Heart right ventricle (tissue), 16 donors: ENCODE data around the gene DSPP. TPM values are rescaled to one million over a fixed set of nuclear protein-coding genes. Genes with fewer than 3 reads are reported as not detected.

ENCODE experiments used
- ATAC-seq, 8 donors: fragments of 200-7000 bp; cut with Tn5 transposase; one replicate each; pipeline ENCODE4 v1.9.1; 2020; ENCODE audit warnings: mild to moderate bottlenecking in 8 of 8, moderate library complexity in 8 of 8, moderate number of reproducible peaks in 1 of 8
- DNase-seq, 2 donors: peaks; one replicate each; pipeline ENCODE4 v3.0.0-alpha.2; 2020
- H3K27ac ChIP-seq, 10 donors: fragments of 200-600 bp; sonication (generic) in 2 of 10; one replicate each; pipeline versions ENCODE4 v1.5.0 to v1.8.0; 2020 to 2022; ENCODE audit warnings: mild to moderate bottlenecking in 3 of 10
- H3K27me3 ChIP-seq, 7 donors: fragments of 200-600 bp; one replicate each; pipeline ENCODE4 v1.8.0; 2021 to 2022; ENCODE audit warnings: mild to moderate bottlenecking in 2 of 7
- H3K36me3 ChIP-seq, 9 donors: fragments of 200-600 bp; sonication (generic) in 1 of 9; one replicate each; pipeline versions ENCODE4 v1.5.0 to v1.8.0; 2020 to 2022; ENCODE audit warnings: mild to moderate bottlenecking in 2 of 9
- H3K4me1 ChIP-seq, 9 donors: fragments of 200-600 bp; sonication (generic) in 1 of 9; one replicate each; pipeline versions ENCODE4 v1.5.0 to v1.8.0; 2020 to 2022; ENCODE audit warnings: mild to moderate bottlenecking in 4 of 9
- H3K4me3 ChIP-seq, 10 donors: fragments of 200-600 bp; sonication (generic) in 2 of 10; one replicate each; pipeline versions ENCODE4 v1.5.0 to v1.8.0; 2020 to 2022; ENCODE audit warnings: mild to moderate bottlenecking in 7 of 10, moderate library complexity in 2 of 10
- H3K9me3 ChIP-seq, 11 donors: fragments of 200-600 bp in 10 of 11; sonication (generic) in 2 of 11; one replicate each; pipeline versions ENCODE4 v1.5.0 to v1.8.0; 2013 to 2022; ENCODE audit warnings: mild to moderate bottlenecking in 2 of 11, control low read depth in 1 of 11, moderate library complexity in 1 of 11
- WGBS, 2 donors: extraction: QIAGEN DNeasy Blood & Tissue Kit; methylation state at CpG; one replicate each; pipeline ENCODE4 v1.1.7; 2013; ENCODE audit warnings: inconsistent platforms in 1 of 2; 5-methylcytosine and 5-hydroxymethylcytosine counted together
- intact Hi-C, 10 donors: fragments of 100-400 bp; cut with DNase I; formaldehyde crosslinking; loops; one replicate each; pipeline versions ENCODE4 v1.11.1 to v1.14.2; 2022
- polyA plus RNA-seq, 2 donors: library from polyadenylated mRNA; stranded (reverse); fragments of 200-250 nt; gene quantifications; one replicate each; pipeline ENCODE4 v1.2.3, GENCODE V29; 2013
- total RNA-seq, 10 donors: library from RNA; stranded (reverse); fragmentation: NEBNext Ultra II Directional in 3 of 10; extraction: Animal tissue kit (Norgen Biotek cat#: 25700) in 3 of 10; gene quantifications; one replicate each; pipeline versions ENCODE4 v1.2.1 to v1.2.4, GENCODE V29; 2021 to 2023
- TF ChIP-seq, protein P1 (sequence below), 9 donors: fragments of 200-600 bp; sonication (generic) in 2 of 9; IDR thresholded peaks; one replicate each; pipeline versions ENCODE4 v1.5.0 to v1.8.0; 2021 to 2022; ENCODE audit warnings: antibody characterized with exemption in 9 of 9, mild to moderate bottlenecking in 5 of 9, moderate library complexity in 1 of 9
- donor health status: Arrhythmogenic right ventricular cardiomyopathy.
- donor health status: ischemic (EF 13 %, LVEDD 7.1; RV severe dilation, severe dysfunction).
- donor health status: healthy with polysubstance abuse.
- donor health status: DM: no; HTN: yes; CAD: no.
- donor health status: DM: no; HTN: no; CAD: no.
- donor health status: ischemic (EF 25% LVEDD 6.9; RV normal size, moderate dysfunction).
- donor health status: ischemic (EF 25% LVEDD 5.7; RV mildly dilated, moderate dysfunction).
- donor health status: healthy.
- donor health status: DM: yes; HTN: yes; CAD: no.
- donor health status: Ischemic cardiomyopathy.
- donor health status: ischemic (EF 35%, LVEDD 5.7; RV mildly dilated, moderate dysfunction).
- donor health status: nonischemic (EF 11% LVEDD 7.7; RV severe dilation, severe dysfunction).
- donor health status: DM: yes; HTN: yes; CAD: no.
- donor health status: PGD.
- donor health status: ischemic (EF 29% LVEDD 5.4; RV normal size, mild dysfunction).
- donor health status: nonischemic (EF 23%, LVEDD 6.1; RV moderate dilation, normal function).

DSPP gene
- total and polyA plus RNA-seq, 12 donors, result not detected

DNA sequence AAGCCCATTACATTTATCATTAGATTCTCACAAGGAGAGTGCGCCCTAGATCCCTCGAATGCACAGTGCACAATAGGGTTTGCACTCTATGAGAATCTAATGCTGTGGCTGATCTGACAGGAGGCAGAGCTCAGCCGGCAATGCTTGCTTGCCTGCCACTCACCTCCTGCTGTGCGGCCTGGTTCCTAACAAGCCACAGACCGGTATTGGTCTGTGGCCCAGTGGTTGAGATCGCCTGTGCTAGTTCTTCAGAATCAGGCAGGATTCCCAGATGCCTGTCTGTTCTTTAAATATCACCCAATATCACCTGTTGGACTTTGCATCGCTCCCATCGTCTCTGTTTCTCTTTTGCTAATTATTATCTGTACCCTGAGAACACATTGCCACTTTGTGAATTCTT, 14.0 kb downstream of the DSPP start:
- Histone ChIP-seq H3K27me3 (no peaks in the 10 kb centered on the region), H3K9me3 (no peaks in the 10 kb centered on the region), H3K27ac (peak overlapping the region in 5 of 10 donors; percentile 57 to 90 (median 80)), H3K4me3 (no peak overlapping the region), H3K4me1 (peaks cover 0 to 17% (median 0%) of the 10 kb centered on the region in 9 donors), H3K36me3 (no peaks in the 10 kb centered on the region)
- DNase-seq (no peak), ATAC-seq (no peak)
- intact Hi-C loops, result loop anchor here in 1 of 10 donors (10.0 kb wide), 1 partner anchor 52 kb away; no protein-coding TSS in a partner anchor
- TF ChIP-seq, protein P1, sequence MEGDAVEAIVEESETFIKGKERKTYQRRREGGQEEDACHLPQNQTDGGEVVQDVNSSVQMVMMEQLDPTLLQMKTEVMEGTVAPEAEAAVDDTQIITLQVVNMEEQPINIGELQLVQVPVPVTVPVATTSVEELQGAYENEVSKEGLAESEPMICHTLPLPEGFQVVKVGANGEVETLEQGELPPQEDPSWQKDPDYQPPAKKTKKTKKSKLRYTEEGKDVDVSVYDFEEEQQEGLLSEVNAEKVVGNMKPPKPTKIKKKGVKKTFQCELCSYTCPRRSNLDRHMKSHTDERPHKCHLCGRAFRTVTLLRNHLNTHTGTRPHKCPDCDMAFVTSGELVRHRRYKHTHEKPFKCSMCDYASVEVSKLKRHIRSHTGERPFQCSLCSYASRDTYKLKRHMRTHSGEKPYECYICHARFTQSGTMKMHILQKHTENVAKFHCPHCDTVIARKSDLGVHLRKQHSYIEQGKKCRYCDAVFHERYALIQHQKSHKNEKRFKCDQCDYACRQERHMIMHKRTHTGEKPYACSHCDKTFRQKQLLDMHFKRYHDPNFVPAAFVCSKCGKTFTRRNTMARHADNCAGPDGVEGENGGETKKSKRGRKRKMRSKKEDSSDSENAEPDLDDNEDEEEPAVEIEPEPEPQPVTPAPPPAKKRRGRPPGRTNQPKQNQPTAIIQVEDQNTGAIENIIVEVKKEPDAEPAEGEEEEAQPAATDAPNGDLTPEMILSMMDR (IDR thresholded peaks at IDR 0.05), result no peak
- 75 to 84% methylated on average over 8 of the region's 8 CpGs for WGBS, 2 donors

DNA sequence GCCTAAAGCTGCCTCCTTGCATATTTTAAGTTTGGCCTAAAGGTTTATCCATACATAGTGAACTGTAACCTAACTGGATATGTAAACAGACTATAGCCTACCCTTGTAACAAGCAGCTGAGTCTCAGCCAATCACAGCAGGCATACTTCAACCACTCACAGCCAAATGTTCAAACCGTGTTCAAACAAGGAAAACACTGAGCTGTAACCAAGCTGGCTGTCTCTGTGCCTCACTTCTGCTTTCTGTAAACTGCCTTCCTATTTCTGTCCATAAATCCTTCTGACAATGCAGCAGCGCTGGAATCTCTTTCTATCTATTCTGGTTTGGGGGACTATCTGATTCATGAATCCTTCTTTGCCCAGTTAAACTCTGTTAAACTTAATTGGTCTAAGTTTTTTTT, 16.4 kb downstream of the DSPP start:
- Histone ChIP-seq H3K9me3 (no peaks in the 10 kb centered on the region), H3K27me3 (no peaks in the 10 kb centered on the region), H3K36me3 (no peaks in the 10 kb centered on the region), H3K4me1 (peaks cover 0 to 17% (median 0%) of the 10 kb centered on the region in 9 donors), H3K4me3 (no peak overlapping the region), H3K27ac (no peak overlapping the region)
- WGBS, 2 donors, result 64 to 70% methylated on average over 2 of the region's 2 CpGs
- ATAC-seq (no peak), DNase-seq (no peak)
- TF ChIP-seq, protein P1 (IDR thresholded peaks at IDR 0.05), result no peak
- intact Hi-C loops, result loop anchor here in 1 of 10 donors (10.0 kb wide), 1 partner anchor 50 kb away; no protein-coding TSS in a partner anchor

DNA sequence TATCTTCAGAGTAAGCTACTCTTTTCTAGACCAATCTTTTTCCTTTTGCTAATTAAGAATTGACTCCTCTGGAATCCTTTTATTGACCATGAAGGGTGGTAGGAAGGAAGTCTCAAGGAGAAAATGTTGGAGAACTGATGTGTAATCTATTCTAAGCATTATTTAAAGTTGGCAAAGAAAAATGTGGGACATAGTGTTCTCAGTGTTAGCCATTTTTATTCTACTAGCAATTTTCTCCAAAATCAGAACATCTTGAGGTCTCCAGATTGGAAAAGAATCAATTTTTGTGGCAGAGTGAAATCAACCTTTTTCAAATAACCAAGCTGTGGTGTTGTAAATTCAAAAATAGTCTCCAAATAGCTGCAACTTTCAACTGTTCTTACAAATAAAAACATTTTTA, 23.3 kb downstream of the DSPP start:
- intact Hi-C loops, result no loop called here

DNA sequence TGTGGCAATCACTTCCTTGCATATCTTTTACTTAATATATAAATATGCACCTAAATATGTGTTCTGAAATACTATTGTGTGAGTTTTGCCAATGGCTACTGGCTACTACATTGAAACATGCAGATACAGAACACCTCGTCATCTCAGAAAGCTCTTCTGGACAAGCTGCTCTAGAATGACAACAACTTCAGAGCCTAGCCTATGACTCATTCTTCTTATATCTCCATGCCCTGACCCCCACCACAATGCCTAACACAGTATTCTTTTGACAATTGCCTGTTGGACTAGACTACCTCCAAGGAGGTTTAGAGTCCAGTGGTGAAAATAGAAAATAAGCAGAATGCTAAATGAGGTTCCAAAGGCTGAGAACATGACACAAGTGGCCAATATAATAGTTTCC, 24.1 kb downstream of the DSPP start:
- Histone ChIP-seq H3K27me3 (no peaks in the 10 kb centered on the region), H3K4me1 (peaks cover 0 to 13% (median 5%) of the 10 kb centered on the region in 9 donors), H3K4me3 (no peak overlapping the region), H3K36me3 (no peaks in the 10 kb centered on the region), H3K27ac (no peak overlapping the region), H3K9me3 (no peaks in the 10 kb centered on the region)
- WGBS, 2 donors, result 71 to 79% methylated on average over 1 of the region's 1 CpG
- TF ChIP-seq, protein P1 (IDR thresholded peaks at IDR 0.05), result no peak
- ATAC-seq, result no peak
- no peak for DNase-seq
- intact Hi-C loops, result no loop called here

More for the DNA sequence above, 23.3 kb downstream of the DSPP start:
- H3K9me3 ChIP-seq, result no peaks in the 10 kb centered on the region
- no peaks in the 10 kb centered on the region for H3K27me3 ChIP-seq
- H3K4me3 ChIP-seq, result no peak overlapping the region
- TF ChIP-seq, protein P1 (IDR thresholded peaks at IDR 0.05), result no peak
- ATAC-seq (no peak), DNase-seq (no peak)
- H3K36me3 ChIP-seq, result no peaks in the 10 kb centered on the region
- peaks cover 0 to 13% (median 5%) of the 10 kb centered on the region in 9 donors for H3K4me1 ChIP-seq
- no peak overlapping the region for H3K27ac ChIP-seq
